Germinal center (tissue), 1 donor: Measurements from ENCODE around the gene CACNA1D.
A peak's percentile ranks its signal among the peaks of the same experiment; 100 is the strongest.

Experiments used
- DNase-seq: peaks from one replicate; pipeline ENCODE4 v3.0.0; 2012; ENCODE audit warnings: mixed read lengths, low spot score

Gene CACNA1D

GRCh38 chr3:53715815-53716483 lies 221.5 kb downstream of the CACNA1D start:
- no peak for DNase-seq

- DNase-seq, result no peak
These were observed 222.6 kb downstream of the CACNA1D start for GRCh38 chr3:53716998-53717397.

DNA sequence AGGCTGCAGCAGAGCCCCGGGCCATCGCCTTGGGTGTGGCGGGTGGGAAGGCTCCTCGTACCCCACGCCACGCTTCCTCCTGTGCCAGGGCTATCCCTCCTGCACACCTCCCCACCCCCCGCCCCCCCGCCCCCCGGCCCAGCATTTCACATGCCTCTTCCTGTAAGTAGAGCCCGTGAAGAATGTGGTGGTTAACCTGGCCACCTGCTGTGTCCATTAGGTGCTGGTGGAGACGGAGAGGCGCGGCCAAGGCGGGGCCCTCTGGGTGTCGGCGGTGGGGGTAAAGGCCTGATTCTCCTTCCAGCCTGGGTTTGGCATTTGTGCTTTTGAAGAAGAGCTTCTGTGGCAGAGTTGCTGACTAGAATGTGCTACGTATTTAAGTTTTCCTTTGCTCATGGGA lies 224.1 kb downstream of the CACNA1D start:
- no peak for DNase-seq

GRCh38 chr3:53719796-53720195 lies 225.4 kb downstream of the CACNA1D start:
- DNase-seq, result no peak

GRCh38 chr3:53721187-53722119 lies 227.0 kb downstream of the CACNA1D start:
- DNase-seq, result no peak

GRCh38 chr3:53724566-53724965 lies 230.2 kb downstream of the CACNA1D start:
- no peak for DNase-seq

GRCh38 chr3:53725387-53725995 lies 231.1 kb downstream of the CACNA1D start:
- DNase-seq, result no peak

DNA sequence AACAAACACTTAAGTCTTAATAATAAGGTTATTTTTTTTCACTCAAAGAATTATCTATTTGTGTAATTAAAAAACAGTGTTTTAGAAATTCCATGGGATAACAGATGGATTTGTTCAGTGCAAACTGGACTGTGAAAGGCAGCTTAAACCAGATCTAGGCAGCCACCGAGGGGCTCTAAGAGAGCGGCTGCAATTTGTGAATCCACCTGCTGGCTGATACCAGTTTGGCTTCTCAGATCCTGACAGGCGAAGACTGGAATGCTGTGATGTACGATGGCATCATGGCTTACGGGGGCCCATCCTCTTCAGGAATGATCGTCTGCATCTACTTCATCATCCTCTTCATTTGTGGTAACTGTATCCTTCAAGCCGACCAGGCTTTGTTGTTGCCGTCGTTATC lies 232.2 kb downstream of the CACNA1D start:
- DNase-seq, result no peak

GRCh38 chr3:53728606-53729005 lies 234.2 kb downstream of the CACNA1D start:
- DNase-seq, result no peak

DNA sequence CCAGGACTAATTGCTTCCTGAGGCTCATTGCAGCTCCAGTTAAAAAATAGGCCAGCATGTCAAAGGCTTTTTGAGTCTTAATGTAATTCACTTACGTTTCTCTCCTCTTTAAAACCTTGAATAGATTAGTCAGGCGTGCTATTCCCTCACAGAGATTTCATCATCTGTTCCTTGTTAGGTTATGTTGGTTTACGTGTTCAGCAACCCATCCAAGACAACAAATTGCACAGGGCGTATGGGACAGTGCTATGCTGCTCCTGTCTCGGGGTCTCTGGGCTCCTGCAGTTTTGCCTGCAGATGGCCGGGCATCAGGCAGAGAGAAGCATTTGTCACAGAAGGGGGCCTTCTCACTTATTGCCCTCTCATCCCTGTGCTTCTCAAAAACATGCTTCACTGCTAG lies 234.7 kb downstream of the CACNA1D start:
- DNase-seq, result no peak

DNA sequence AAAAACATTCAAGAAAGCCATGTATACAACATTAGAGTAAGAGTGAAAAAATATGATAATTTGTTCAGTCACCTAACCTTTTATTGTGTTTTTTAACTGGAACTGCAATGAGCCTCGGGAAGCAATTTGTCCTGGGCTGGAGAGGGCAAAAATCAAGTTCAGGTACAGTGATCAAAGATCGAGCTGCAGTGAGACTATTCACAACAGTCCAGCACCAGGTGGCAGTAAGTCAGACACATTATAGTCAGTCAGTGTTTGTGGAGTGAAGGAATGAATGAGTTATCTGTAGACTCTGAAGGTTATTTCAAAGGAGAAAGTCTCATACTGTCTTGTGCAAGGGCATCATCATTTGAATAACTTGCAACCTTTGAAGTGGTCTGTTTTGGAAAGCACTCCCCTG lies 235.2 kb downstream of the CACNA1D start:
- no peak for DNase-seq

- DNase-seq, result no peak
These were observed 236.2 kb downstream of the CACNA1D start for GRCh38 chr3:53730576-53730975.

DNA sequence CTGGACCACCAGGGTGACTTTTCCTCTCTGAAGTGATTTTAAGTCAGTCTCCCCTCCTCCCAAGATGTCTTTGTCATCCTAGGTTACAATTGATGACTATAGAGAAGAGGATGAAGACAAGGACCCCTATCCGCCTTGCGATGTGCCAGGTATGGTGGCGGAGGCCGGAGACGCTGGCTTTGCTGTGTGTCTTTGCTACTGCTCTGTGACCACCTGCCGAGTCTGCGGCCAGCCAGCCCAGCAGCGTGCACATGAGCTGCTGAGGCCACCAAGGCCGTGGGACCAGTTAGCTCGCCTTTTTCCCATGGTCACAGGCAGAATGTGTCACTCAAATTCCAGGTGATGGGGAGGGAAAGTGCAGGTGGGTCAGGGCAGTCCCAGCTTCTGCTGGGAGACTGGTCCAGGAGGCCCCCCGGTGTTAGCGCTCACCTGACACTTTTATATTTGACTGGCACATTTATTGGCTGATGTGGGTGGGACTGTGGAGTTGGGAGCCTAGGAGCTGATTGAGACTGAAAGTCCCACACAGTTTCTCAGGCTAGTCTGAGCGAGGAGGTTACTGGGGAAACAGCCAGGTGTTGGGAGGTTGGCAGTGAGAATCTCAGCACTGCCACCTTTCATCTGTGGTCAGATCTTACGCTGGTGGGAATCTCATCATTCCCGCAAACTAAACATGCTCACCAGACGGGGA lies 237.7 kb downstream of the CACNA1D start:
- no peak for DNase-seq

DNA sequence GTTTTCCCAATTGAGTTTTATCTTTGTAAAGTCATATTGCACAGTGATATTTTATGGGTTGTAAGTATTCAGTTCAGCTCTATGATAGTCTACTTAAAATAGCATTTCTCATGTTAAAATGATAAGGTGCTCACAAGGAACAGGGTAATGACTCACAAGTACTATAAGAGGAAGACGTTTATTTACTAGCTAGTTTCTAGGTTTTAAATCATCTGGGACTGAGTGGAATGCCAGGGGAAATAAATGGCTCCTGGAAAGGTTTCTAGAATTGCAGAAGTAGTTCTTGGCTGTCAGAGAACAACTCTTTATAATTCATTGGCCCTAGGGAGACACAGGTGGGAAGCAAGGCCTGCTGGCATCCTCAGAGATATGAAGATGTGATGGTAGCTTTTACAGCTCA lies 239.0 kb downstream of the CACNA1D start:
- no peak for DNase-seq

DNA sequence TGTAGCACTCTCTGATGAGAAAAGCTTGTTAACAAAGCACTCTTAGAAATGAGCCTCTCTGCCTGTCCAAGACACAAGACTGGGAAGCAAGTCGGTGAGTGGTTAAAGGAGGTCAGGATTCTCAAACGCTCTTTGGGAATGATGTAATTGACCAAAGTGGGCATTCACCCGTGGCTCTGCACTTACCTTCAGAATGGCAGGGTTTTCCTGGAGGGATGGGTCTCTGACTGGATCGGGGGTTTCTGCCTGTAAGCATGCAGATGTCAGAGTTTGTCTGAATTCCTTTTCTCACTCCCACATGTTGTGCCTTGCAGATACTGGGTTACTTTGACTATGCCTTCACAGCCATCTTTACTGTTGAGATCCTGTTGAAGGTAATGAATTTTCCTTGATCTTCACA lies 245.6 kb downstream of the CACNA1D start:
- no peak for DNase-seq

GRCh38 chr3:53740956-53741355 lies 246.5 kb downstream of the CACNA1D start:
- DNase-seq, result no peak

DNA sequence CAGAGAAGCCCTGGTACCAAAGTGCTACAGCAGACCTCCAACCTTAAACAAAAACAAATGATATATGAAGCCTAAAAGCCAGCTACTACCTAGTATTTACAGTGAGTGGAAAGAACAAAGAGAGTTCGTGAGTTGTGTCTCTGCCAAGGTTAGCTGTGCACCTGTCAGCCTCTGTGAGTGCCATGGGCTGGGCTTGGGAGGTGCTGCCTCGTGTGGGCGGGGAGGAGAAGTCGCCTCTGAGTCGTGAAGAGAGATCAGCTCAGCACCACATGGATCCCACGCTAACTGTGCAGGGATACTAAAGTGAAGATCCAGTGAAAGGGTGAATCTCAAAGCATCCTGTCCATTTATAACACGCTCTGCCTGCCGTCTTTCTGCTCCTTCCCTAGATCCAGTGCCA lies 249.9 kb downstream of the CACNA1D start:
- no peak for DNase-seq

GRCh38 chr3:53747559-53747958 lies 253.1 kb downstream of the CACNA1D start:
- DNase-seq, result no peak

DNA sequence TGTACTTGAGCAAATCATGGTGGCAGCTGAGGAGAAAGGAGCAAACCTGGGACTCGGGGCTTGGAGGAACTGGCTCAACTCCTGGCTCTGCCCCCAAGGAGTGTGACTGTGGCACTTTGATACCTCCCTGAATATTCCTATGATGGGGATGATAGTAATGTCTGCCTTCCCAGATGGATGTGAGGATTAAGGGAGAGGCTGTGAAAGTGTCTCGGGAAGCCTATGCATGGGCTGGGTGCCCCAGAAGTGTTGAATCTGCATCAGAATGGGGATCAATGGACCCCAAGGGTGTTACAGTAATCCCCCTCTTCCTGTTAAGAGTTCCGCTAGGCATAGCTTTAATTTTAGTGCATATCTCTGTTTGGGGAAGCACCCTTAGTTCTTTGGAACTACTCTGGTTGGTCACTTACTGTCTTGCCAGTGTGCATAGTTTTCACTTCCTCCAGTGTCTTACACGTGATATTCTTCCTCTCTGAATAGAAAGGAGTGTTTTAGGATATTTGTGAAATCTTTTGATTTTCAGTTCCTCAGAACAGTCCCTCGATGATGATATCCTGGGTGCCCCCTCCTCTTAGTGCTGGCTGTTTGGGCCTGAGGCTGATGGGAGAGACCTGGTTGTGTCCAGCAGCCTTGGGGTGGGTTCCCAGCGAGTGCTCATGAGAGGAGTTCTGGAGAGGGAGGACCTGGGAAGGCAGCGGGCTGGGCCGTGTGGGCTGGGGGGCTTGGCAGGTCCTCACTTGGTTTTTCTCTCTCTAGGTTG lies 254.3 kb downstream of the CACNA1D start:
- DNase-seq, result peak; percentile 74

DNA sequence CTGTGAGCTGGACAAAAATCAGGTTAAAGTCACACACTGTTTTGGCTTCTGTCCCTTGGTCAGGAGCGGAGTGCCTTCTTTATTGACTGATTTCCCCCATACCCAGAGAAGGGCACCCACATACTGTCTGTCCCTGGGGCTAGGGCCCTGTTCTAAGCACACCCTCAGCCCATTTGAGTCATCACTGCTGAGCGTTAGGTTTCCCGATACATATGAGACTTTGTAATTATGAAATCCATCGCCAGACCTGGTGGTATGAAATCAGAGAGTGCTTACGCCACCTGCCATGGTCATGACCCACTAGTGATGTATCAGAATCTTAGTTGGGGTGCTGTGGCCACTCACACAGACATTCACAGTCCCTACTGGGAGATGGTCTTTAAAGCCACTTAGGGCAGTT lies 255.0 kb downstream of the CACNA1D start:
- DNase-seq, result no peak
